Hepatocyte (in vitro differentiated cells): Measurements from ENCODE around the gene KRT71. TPM values are rescaled to one million over a fixed set of nuclear protein-coding genes. Genes with fewer than 3 reads are reported as not detected.

Source experiments
- DNase-seq: peaks from one replicate; pipeline ENCODE4 v3.0.0-alpha.2; 2016; ENCODE audit warnings: low spot score
- H2AFZ ChIP-seq: fragments of 200-600 bp; sonication (generic); 2 replicates; pipeline ENCODE4 v1.6.0; 2016; ENCODE audit warnings: antibody characterized with exemption, mild to moderate bottlenecking
- H3K27ac ChIP-seq: fragments of 200-600 bp; sonication (generic); 2 replicates; pipeline ENCODE4 v1.5.1; 2016; ENCODE audit warnings: mild to moderate bottlenecking
- H3K27me3 ChIP-seq: fragments of 200-600 bp; sonication (generic); 2 replicates; pipeline ENCODE4 v1.6.1; 2016
- H3K36me3 ChIP-seq: fragments of 200-600 bp; sonication (generic); replicated peaks from 2 replicates; pipeline ENCODE4 v1.5.1; 2016; ENCODE audit warnings: low read depth; ENCODE audit not compliant: insufficient read depth
- H3K4me1 ChIP-seq: fragments of 200-600 bp; sonication (generic); 2 replicates; pipeline ENCODE4 v1.5.1; 2016; ENCODE audit warnings: mild to moderate bottlenecking, moderate library complexity; ENCODE audit not compliant: insufficient read depth
- H3K4me2 ChIP-seq: fragments of 200-600 bp; sonication (generic); 2 replicates; pipeline ENCODE4 v1.6.0; 2016
- H3K4me3 ChIP-seq: fragments of 200-600 bp; sonication (generic); 2 replicates; pipeline ENCODE4 v1.5.1; 2016; ENCODE audit warnings: mild to moderate bottlenecking
- H3K79me2 ChIP-seq: fragments of 200-600 bp; sonication (generic); 2 replicates; pipeline ENCODE4 v1.6.0; 2017; ENCODE audit warnings: mild to moderate bottlenecking
- H3K9me2 ChIP-seq: fragments of 200-600 bp; sonication (generic); replicated peaks from 2 replicates; pipeline ENCODE4 v1.6.0; 2017; ENCODE audit warnings: mild to moderate bottlenecking; ENCODE audit not compliant: insufficient read depth
- H3K9me3 ChIP-seq: fragments of 200-600 bp; sonication (generic); 2 replicates; pipeline ENCODE4 v1.5.1; 2016; ENCODE audit warnings: low read depth, mild to moderate bottlenecking
- H4K20me1 ChIP-seq: fragments of 200-600 bp; sonication (generic); 2 replicates; pipeline ENCODE4 v1.6.0; 2016; ENCODE audit warnings: mild to moderate bottlenecking; ENCODE audit not compliant: insufficient read depth, poor library complexity, severe bottlenecking
- CTCF ChIP-seq: fragments of 200-600 bp; sonication (generic); IDR thresholded peaks from 2 replicates; pipeline ENCODE4 v1.5.1; 2016; ENCODE audit warnings: antibody characterized with exemption, mild to moderate bottlenecking; ENCODE audit not compliant: poor library complexity
- EZH2 ChIP-seq: fragments of 200-600 bp; sonication (generic); IDR thresholded peaks from 2 replicates; pipeline ENCODE4 v1.6.1; 2016; ENCODE audit warnings: antibody characterized with exemption, mild to moderate bottlenecking, borderline replicate concordance
- EZH2phosphoT487 ChIP-seq: fragments of 200-600 bp; sonication (generic); IDR thresholded peaks from one replicate; pipeline ENCODE4 v1.6.1; 2018; ENCODE audit warnings: antibody characterized with exemption, mild to moderate bottlenecking, low read depth, moderate library complexity; ENCODE audit not compliant: unreplicated experiment, severe bottlenecking
- WGBS: methylation state at CpG from one replicate; pipeline ENCODE4 v1.1.6; 2016; ENCODE audit warnings: low lambda C conversion rate; ENCODE audit errors: missing lambda C conversion rate; 5-methylcytosine and 5-hydroxymethylcytosine counted together
- polyA plus RNA-seq: library from polyadenylated mRNA; unstranded; fragments of >200 nt; fragmentation: Nextera tagmentation; extraction: Ambion mirVana; gene quantifications from 2 replicates; pipeline ENCODE4 v1.2.1, GENCODE V29; 2016
- total RNA-seq: library from RNA; depleted of rRNA; stranded (reverse); fragments of >200 nt; gene quantifications from 2 replicates; pipeline ENCODE4 v1.2.3, GENCODE V29; 2014

Gene KRT71
- total and polyA plus RNA-seq, 2 experiments from 2014 or later = not detected

- H2AFZ ChIP-seq = no peak overlapping the region
- H3K4me3 ChIP-seq = no peak overlapping the region
- TF ChIP-seq EZH2phosphoT487 = no peak
- TF ChIP-seq EZH2 = no peak
- no peaks in the 10 kb centered on the region for H3K36me3 ChIP-seq
- no peak for DNase-seq
- H3K9me2 ChIP-seq = no peaks in the 10 kb centered on the region
- no peaks in the 10 kb centered on the region for H3K9me3 ChIP-seq
- peaks cover 14% of the 10 kb centered on the region for H3K4me1 ChIP-seq
- WGBS = 84% methylated on average over 5 of the region's 5 CpGs
- H3K4me2 ChIP-seq = no peak overlapping the region
- H3K27ac ChIP-seq = peak overlapping the region; percentile 33
- no peaks in the 10 kb centered on the region for H3K27me3 ChIP-seq
- H3K79me2 ChIP-seq = no peaks in the 10 kb centered on the region
- H4K20me1 ChIP-seq = no peaks in the 10 kb centered on the region
These were observed 27.9 kb downstream of the KRT71 start for GRCh38 chr12:52524898-52525591.

GRCh38 chr12:52524241-52524897, 28.6 kb downstream of the KRT71 start:
- Histone ChIP-seq H2AFZ (no peak overlapping the region), H3K4me2 (no peak overlapping the region), H3K36me3 (no peaks in the 10 kb centered on the region), H3K79me2 (no peaks in the 10 kb centered on the region), H4K20me1 (no peaks in the 10 kb centered on the region), H3K9me2 (no peaks in the 10 kb centered on the region), H3K27me3 (no peaks in the 10 kb centered on the region), H3K27ac (peak overlapping the region; percentile 33), H3K4me1 (peaks cover 14% of the 10 kb centered on the region), H3K9me3 (no peaks in the 10 kb centered on the region), H3K4me3 (no peak overlapping the region)
- WGBS = 70% methylated on average over 6 of the region's 6 CpGs
- no peak for DNase-seq
- TF ChIP-seq EZH2 = no peak
- TF ChIP-seq CTCF = no peak
- TF ChIP-seq EZH2phosphoT487 = no peak

GRCh38 chr12:52523824-52524223, 29.1 kb downstream of the KRT71 start:
- H3K4me1 ChIP-seq = peaks cover 14% of the 10 kb centered on the region
- no peak for DNase-seq
- no peak overlapping the region for H3K4me2 ChIP-seq

More at GRCh38 chr12:52523824-52524223, 29.1 kb downstream of the KRT71 start:
- H3K4me3 ChIP-seq = no peak overlapping the region
- no peaks in the 10 kb centered on the region for H3K9me2 ChIP-seq
- no peaks in the 10 kb centered on the region for H4K20me1 ChIP-seq
- 97% methylated on average over 4 of the region's 4 CpGs for WGBS
- H3K27me3 ChIP-seq = no peaks in the 10 kb centered on the region
- no peaks in the 10 kb centered on the region for H3K36me3 ChIP-seq
- H3K27ac ChIP-seq = no peak overlapping the region
- no peaks in the 10 kb centered on the region for H3K79me2 ChIP-seq
- H3K9me3 ChIP-seq = no peaks in the 10 kb centered on the region
- no peak overlapping the region for H2AFZ ChIP-seq
- TF ChIP-seq EZH2 (no peak), EZH2phosphoT487 (no peak), CTCF (no peak)
